OCI-LY3 (cell line): Measurements from ENCODE around the gene TBX19.

Experiments used
- H2AFZ ChIP-seq: fragments of 200-600, 300-600 bp; shearing (Covaris generic); 2 replicates; pipeline ENCODE4 v1.6.0; 2014; ENCODE audit warnings: antibody characterized with exemption, low read depth, low read length
- H3K27ac ChIP-seq: fragments of 200-600, 300-600 bp; sonication (generic); 2 replicates; pipeline ENCODE4 v1.5.1; 2014; ENCODE audit warnings: mild to moderate bottlenecking, low read length, moderate library complexity, mixed read lengths
- H3K27me3 ChIP-seq: fragments of 200-600, 300-600 bp; sonication (generic); 2 replicates; pipeline ENCODE4 v1.6.1; 2014; ENCODE audit warnings: low read depth, low read length, mixed read lengths
- H3K36me3 ChIP-seq: fragments of 200-600, 300-600 bp; sonication (generic); replicated peaks from 2 replicates; pipeline ENCODE3; 2014; ENCODE audit warnings: low read depth, low read length, mixed read lengths
- H3K4me1 ChIP-seq: fragments of 300-600, 200-600 bp; sonication (generic); 2 replicates; pipeline ENCODE4 v1.6.1; 2014; ENCODE audit warnings: low read length, mixed read lengths
- H3K4me2 ChIP-seq: fragments of 200-600, 300-600 bp; sonication (generic); 2 replicates; pipeline ENCODE4 v1.6.1; 2014; ENCODE audit warnings: low read length, mixed read lengths
- H3K4me3 ChIP-seq: fragments of 300-600, 200-600 bp; sonication (generic); 2 replicates; pipeline ENCODE4 v1.5.1; 2014; ENCODE audit warnings: antibody characterized with exemption, mild to moderate bottlenecking, low read length, moderate library complexity
- H3K79me2 ChIP-seq: fragments of 300-600, 200-600 bp; shearing (Covaris generic); 2 replicates; pipeline ENCODE4 v1.6.1; 2014; ENCODE audit warnings: mild to moderate bottlenecking, low read length, mixed read lengths
- H3K9ac ChIP-seq: fragments of 300-600, 200-600 bp; shearing (Covaris generic); 2 replicates; pipeline ENCODE4 v1.6.0; 2014; ENCODE audit warnings: mild to moderate bottlenecking, low read length, moderate library complexity
- H3K9me3 ChIP-seq: fragments of 200-600, 300-600 bp; shearing (Covaris generic); 2 replicates; pipeline ENCODE4 v1.6.1; 2014; ENCODE audit warnings: low read length, mixed read lengths; ENCODE audit not compliant: insufficient read depth
- H4K20me1 ChIP-seq: fragments of 200-600, 300-600 bp; sonication (generic); 2 replicates; pipeline ENCODE4 v1.6.1; 2016; ENCODE audit warnings: low read length, mixed read lengths; ENCODE audit not compliant: insufficient read depth
- EZH2phosphoT487 ChIP-seq: fragments of 200-600 bp; shearing (Covaris generic); IDR thresholded peaks from 2 replicates; pipeline ENCODE4 v1.6.1; 2018; ENCODE audit warnings: antibody characterized with exemption, mixed run types, low read depth
- TF ChIP-seq, protein P1 (sequence below): fragments of 200-600, 300-600 bp; sonication (generic); IDR thresholded peaks from 2 replicates; pipeline ENCODE4 v1.5.1; 2014; ENCODE audit warnings: antibody characterized with exemption, low read length, low read depth

The TBX19 gene

GRCh38 chr1:168259567-168259966 lies 21.1 kb upstream of the TBX19 start:
- Histone ChIP-seq H2AFZ (no peak overlapping the region), H3K9me3 (no peaks in the 10 kb centered on the region), H3K4me2 (no peak overlapping the region), H3K4me3 (no peak overlapping the region), H3K27ac (no peak overlapping the region), H3K27me3 (no peaks in the 10 kb centered on the region), H3K36me3 (peaks cover 53% of the 10 kb centered on the region), H3K4me1 (no peaks in the 10 kb centered on the region), H3K9ac (no peak overlapping the region), H3K79me2 (no peaks in the 10 kb centered on the region), H4K20me1 (no peaks in the 10 kb centered on the region)
- TF ChIP-seq, protein P1, sequence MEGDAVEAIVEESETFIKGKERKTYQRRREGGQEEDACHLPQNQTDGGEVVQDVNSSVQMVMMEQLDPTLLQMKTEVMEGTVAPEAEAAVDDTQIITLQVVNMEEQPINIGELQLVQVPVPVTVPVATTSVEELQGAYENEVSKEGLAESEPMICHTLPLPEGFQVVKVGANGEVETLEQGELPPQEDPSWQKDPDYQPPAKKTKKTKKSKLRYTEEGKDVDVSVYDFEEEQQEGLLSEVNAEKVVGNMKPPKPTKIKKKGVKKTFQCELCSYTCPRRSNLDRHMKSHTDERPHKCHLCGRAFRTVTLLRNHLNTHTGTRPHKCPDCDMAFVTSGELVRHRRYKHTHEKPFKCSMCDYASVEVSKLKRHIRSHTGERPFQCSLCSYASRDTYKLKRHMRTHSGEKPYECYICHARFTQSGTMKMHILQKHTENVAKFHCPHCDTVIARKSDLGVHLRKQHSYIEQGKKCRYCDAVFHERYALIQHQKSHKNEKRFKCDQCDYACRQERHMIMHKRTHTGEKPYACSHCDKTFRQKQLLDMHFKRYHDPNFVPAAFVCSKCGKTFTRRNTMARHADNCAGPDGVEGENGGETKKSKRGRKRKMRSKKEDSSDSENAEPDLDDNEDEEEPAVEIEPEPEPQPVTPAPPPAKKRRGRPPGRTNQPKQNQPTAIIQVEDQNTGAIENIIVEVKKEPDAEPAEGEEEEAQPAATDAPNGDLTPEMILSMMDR = no peak
- TF ChIP-seq EZH2phosphoT487 = no peak

GRCh38 chr1:168260393-168260792 lies 20.3 kb upstream of the TBX19 start:
- TF ChIP-seq EZH2phosphoT487 = no peak
- TF ChIP-seq, protein P1 = no peak
- Histone ChIP-seq H3K79me2 (no peaks in the 10 kb centered on the region), H3K9me3 (no peaks in the 10 kb centered on the region), H3K4me1 (no peaks in the 10 kb centered on the region), H3K36me3 (peaks cover 52% of the 10 kb centered on the region), H4K20me1 (no peaks in the 10 kb centered on the region), H3K27ac (no peak overlapping the region), H2AFZ (no peak overlapping the region), H3K27me3 (no peaks in the 10 kb centered on the region), H3K4me2 (no peak overlapping the region), H3K4me3 (no peak overlapping the region), H3K9ac (no peak overlapping the region)

GRCh38 chr1:168261390-168261789 lies 19.3 kb upstream of the TBX19 start:
- Histone ChIP-seq H3K4me1 (no peaks in the 10 kb centered on the region), H3K9ac (no peak overlapping the region), H2AFZ (no peak overlapping the region), H3K36me3 (peaks cover 44% of the 10 kb centered on the region), H3K27ac (no peak overlapping the region), H4K20me1 (no peaks in the 10 kb centered on the region), H3K9me3 (no peaks in the 10 kb centered on the region), H3K4me2 (no peak overlapping the region), H3K79me2 (no peaks in the 10 kb centered on the region), H3K27me3 (no peaks in the 10 kb centered on the region), H3K4me3 (no peak overlapping the region)
- TF ChIP-seq, protein P1 = no peak
- TF ChIP-seq EZH2phosphoT487 = no peak

GRCh38 chr1:168263130-168263529 lies 17.5 kb upstream of the TBX19 start:
- TF ChIP-seq EZH2phosphoT487 = no peak
- TF ChIP-seq, protein P1 = no peak
- no peak overlapping the region for H3K9ac ChIP-seq
- no peaks in the 10 kb centered on the region for H3K79me2 ChIP-seq
- no peak overlapping the region for H2AFZ ChIP-seq
- H3K27ac ChIP-seq = no peak overlapping the region
- no peaks in the 10 kb centered on the region for H3K4me1 ChIP-seq
- no peak overlapping the region for H3K4me2 ChIP-seq
- peaks cover 35% of the 10 kb centered on the region for H3K36me3 ChIP-seq
- no peaks in the 10 kb centered on the region for H3K27me3 ChIP-seq
- H4K20me1 ChIP-seq = no peaks in the 10 kb centered on the region
- H3K4me3 ChIP-seq = no peak overlapping the region
- no peaks in the 10 kb centered on the region for H3K9me3 ChIP-seq
